GM18508 (cell line): ENCODE data around the gene KLHL5.

Source experiments
- ATAC-seq: cut with Tn5 transposase; IDR thresholded peaks from one replicate; pipeline ENCODE4 v1.9.1; 2021; ENCODE audit warnings: moderate number of reproducible peaks; ENCODE audit not compliant: insufficient read depth, unreplicated experiment

Gene KLHL5

GRCh38 chr4:39043861-39044363, 18.1 kb upstream of the KLHL5 start:
- ATAC-seq, result no peak

DNA sequence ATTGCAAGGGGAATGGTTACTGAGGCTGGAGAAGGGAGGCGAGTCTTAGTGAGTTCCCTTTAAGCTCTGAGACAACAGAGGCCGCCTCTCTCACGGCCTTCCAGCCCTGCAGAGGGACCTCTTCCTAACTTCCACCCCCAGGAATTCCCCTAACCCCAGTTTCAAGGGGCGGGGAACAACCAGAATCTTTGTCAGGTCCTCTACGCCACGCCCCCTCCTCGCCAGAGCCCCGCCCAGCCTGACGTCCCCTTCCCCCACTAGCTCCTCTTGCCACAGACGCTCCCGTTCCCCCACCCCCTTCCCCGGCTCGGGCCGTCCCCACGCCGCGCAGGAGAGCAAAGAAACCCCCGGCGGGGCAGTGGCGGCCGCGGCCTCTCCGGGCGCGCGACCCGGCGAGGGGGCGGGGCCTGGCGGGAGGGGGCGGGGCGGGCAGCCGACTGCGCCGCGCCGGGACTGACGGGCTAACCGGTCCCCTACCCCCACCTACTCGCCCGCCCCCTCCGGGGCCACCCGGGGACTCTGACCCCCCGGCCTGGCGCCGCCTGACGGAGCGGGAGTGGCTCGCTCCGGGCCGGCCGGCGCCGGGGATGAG, 17.6 kb upstream of the KLHL5 start:
- peak; percentile 43 for ATAC-seq

DNA sequence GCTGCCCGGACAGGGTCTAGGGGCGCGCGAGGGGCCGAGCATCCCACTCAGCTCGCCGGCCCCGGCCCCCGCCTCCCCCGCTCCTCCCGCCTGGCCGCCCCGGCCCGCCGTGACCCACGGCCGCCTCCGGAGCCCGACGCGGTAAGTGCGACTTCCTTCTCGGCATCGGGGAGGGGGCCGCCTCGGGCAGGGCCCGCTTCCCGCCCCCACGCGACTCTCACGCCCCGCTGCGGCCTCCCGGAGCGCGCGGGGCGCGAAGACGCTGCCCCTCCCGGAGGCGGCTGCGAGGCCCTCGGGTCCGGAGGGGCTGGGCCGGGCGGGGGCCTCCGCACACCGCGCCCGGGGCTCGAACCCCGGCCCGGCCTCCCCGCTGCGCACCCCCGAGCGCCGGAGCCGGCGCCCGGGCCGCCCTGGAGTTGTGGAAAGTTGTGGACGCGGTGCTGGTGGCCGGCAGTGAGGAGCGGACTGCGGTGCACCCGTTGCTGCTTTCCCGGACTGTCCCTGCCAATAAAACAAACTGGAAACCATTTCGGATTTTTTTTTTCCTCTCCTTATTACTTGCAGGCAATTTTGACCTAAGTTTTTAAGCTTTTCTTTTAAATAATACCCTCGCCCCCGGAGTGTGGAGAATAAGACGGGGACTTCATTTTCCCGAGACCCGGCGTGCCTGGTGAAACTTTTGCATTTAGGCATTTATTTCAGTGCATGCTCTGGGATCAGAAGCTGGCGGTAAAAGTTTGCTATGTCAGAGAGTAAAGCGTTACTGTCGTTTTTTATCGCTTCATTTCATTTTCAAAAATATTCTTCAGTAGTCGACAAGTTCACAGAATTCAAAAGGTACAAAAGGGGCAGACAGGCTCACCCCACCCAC, 16.8 kb upstream of the KLHL5 start:
- ATAC-seq, result peak; percentile 2

GRCh38 chr4:39045827-39046221, 16.2 kb upstream of the KLHL5 start:
- ATAC-seq, result no peak

DNA sequence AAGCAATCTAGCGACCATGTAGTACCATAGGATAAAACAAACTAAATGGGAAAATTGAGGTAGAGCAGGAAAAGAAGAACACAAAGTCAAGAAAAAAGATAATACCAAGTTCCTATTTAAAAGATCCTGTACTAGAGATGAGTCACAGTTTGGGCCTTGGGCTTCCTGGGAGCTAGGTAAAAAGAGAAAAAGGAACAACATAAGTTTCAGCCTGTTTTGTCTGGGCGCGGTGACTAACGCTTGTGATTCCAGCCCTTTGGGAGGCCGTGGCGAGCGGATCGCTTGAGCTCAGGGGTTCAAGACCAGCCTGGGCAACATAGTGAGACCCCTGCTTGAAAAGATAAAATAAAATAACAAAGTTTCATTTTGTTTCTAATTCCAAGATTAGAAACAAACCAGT, 15.8 kb upstream of the KLHL5 start:
- no peak for ATAC-seq

- no peak for ATAC-seq
Observed at GRCh38 chr4:39047681-39048080, 14.4 kb upstream of the KLHL5 start.

GRCh38 chr4:39048311-39048710, 13.7 kb upstream of the KLHL5 start:
- no peak for ATAC-seq

DNA sequence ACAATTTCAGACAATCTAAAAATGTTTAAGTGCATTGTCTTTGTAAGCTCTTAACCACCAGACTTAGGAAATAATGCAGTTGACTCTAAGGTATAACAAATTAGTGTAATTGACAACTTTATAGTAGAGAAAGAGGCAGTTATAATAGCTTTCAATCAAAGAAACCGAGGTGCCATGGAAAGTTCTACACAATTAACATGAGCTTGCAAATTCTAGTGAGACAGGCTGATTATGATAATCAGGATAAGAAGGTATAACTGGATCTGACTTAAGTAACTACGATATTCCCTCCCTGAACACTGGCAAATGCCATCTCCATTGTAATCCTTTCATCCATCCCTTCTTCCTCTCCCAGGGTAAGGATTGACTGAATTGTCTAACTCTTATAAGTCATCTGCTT, 11.4 kb upstream of the KLHL5 start:
- ATAC-seq, result no peak

GRCh38 chr4:39051492-39051891, 10.5 kb upstream of the KLHL5 start:
- ATAC-seq, result no peak

GRCh38 chr4:39053983-39054382, 8.0 kb upstream of the KLHL5 start:
- no peak for ATAC-seq

- no peak for ATAC-seq
Observed at GRCh38 chr4:39054497-39054896, 7.5 kb upstream of the KLHL5 start.

GRCh38 chr4:39056023-39056422, 6.0 kb upstream of the KLHL5 start:
- no peak for ATAC-seq

GRCh38 chr4:39061457-39061856, 575 bp upstream of the KLHL5 start:
- ATAC-seq, result no peak

GRCh38 chr4:39062770-39063097, 702 bp downstream of the KLHL5 start:
- no peak for ATAC-seq

DNA sequence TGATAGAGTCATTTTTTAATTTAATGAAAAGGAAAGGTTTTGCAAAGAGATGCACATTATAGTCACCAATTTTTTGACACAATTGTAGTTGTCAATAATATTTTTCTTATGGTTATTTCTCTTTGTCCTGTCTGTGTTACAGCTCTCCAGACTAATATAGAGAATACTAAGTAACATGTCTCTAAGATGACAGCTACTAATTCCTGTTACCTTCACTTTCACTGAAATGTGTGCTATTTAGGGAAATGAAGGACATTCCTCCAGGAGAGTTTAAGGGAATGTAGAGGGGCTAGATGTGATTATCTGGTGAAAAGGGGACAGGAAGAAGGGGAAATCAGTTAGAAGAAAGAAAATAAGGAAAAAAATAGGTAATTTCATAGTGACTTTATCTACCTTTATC, 1.4 kb downstream of the KLHL5 start:
- ATAC-seq, result no peak

- ATAC-seq, result no peak
Observed at GRCh38 chr4:39066371-39066770, 4.3 kb downstream of the KLHL5 start.

DNA sequence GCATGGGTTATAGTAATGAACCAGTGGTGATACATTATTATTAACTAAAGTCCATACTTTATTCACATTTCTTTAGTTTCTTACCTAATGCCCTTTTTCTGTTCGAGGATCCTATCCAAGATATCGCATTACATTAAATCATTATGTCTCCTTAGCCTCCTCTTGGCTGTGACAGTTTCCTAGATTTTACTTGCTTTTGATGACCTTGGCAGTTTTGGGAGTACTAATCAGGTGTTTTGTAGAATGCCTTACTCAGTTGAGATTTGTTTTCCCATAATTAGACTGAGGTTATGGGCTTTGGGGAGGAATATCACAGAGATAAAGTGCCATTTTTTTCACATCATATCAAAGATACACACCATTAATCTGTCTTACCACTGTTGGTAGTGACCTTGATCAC, 5.0 kb downstream of the KLHL5 start:
- ATAC-seq, result no peak

- ATAC-seq, result no peak
Observed at GRCh38 chr4:39067451-39067850, 5.4 kb downstream of the KLHL5 start.

DNA sequence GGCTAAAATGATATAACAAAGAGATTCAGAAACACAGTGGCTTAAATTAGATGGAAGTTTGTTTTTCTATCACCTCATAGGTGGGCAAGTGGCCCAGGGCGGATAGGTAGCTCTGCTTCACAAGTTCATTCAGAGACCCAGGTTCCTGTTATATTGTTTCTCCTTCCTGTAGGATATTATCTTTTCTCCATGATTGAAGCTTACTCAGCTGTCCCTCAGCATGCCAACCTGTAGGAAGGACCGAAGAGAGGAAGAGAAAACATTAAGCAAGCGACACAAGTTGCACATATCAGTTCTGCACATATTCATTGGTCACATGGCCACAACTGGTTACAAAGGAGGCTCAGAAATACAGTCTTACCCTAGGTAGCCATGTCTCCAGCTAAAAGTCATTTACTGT, 6.9 kb downstream of the KLHL5 start:
- ATAC-seq, result no peak

DNA sequence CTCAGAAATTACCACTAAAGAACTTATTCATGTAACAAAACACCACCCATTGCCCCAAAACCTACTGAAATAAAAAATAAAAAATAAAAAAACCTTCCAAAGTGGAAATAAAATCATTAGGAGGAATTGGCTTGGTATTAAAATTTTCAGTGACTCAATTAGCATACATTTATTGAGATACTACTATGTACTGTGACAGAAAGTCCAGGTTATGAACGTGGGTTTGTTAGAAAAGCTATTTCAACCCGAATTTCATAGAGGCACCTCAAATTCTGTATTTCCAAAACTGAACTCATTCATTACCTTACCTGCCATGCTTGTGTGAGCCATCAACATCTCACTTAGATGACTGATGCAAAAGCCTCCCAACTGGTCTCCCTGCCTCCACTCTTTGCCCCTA, 16.8 kb downstream of the KLHL5 start:
- ATAC-seq, result no peak

DNA sequence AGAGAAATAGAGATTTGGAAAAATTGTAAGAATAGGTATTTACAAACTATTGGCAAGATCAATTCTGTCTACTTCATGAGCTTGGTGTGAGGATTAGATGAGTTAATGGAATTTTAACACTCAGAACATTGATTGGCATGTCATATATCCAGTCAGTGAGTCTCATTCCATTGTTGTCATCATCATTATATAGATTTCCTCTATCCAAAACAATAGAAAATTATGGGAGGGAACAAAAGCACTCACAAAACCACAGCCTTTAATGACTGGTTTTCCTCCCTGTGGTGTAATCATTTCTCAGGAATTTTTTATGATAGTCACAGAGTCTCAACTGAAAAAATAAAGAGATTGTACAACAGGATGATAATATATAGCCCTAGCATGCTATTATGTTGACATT, 21.1 kb downstream of the KLHL5 start:
- no peak for ATAC-seq

GRCh38 chr4:39085891-39086290, 23.9 kb downstream of the KLHL5 start:
- no peak for ATAC-seq
